Middle frontal gyrus (tissue), 1 donor: ENCODE data around the gene RBM15B.
A peak's percentile ranks its signal among the peaks of the same experiment; 100 is the strongest.

Source experiments
- DNase-seq: peaks from one replicate; pipeline ENCODE4 v3.0.0-alpha.2; 2015; ENCODE audit warnings: low spot score; ENCODE audit errors: extremely low spot score

Gene RBM15B

DNA sequence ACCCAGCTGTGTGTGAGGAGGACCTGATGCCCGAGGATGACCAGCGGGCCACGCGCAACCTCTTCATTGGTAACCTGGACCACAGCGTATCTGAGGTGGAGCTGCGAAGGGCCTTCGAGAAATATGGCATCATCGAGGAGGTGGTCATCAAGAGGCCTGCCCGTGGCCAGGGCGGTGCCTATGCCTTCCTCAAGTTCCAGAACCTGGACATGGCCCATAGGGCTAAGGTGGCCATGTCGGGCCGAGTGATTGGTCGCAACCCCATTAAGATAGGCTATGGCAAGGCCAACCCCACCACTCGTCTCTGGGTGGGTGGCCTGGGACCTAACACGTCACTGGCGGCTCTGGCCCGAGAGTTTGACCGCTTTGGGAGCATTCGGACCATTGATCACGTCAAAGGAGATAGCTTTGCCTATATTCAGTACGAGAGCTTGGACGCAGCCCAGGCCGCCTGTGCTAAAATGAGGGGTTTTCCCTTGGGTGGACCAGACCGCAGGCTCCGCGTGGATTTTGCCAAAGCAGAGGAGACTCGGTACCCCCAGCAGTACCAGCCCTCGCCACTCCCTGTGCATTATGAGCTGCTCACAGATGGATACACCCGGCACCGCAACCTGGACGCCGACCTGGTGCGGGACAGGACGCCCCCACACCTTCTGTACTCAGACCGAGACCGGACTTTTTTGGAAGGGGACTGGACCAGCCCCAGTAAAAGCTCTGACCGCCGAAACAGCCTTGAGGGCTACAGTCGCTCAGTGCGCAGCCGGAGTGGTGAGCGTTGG lies 1.5 kb downstream of the RBM15B start:
- DNase-seq = no peak

- DNase-seq = no peak
These were observed 2.0 kb downstream of the RBM15B start for GRCh38 chr3:51393134-51393495.

DNA sequence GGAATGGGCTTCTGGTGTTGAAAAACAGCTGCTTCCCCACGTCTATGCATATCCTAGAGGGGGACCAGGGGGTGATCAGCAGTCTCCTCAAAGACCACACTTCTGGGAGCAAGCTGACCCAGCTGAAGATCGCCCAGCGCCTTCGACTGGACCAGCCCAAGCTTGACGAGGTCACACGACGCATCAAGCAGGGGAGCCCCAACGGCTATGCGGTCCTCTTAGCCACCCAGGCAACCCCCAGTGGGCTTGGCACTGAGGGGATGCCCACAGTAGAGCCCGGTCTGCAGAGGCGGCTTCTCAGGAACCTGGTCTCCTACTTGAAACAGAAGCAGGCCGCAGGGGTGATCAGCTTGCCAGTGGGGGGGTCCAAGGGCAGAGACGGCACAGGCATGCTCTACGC lies 2.5 kb downstream of the RBM15B start:
- no peak for DNase-seq

- no peak for DNase-seq
These were observed 3.5 kb downstream of the RBM15B start for GRCh38 chr3:51394541-51394940.

- DNase-seq = no peak
These were observed 4.6 kb downstream of the RBM15B start for GRCh38 chr3:51395493-51396213.

DNA sequence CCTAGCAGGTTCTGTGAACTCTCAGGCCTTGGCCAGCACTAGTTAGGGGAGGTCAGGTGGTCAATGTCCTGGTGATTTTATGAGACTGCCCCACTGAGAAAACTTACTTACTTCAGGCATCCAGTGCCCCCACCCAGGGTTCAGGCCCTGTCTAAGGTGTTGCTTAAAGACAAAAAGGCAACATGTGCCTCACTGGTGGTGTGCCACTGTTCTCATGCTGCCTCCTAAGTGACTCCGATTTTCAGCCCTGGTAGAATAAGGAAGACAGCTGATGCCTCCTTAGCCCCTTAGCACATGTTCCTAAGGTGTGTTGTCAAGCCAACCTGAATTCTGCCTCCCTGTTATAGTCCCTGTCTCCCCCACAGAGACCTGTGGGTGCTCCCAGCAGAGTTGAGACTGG lies 5.3 kb downstream of the RBM15B start:
- DNase-seq = no peak

DNA sequence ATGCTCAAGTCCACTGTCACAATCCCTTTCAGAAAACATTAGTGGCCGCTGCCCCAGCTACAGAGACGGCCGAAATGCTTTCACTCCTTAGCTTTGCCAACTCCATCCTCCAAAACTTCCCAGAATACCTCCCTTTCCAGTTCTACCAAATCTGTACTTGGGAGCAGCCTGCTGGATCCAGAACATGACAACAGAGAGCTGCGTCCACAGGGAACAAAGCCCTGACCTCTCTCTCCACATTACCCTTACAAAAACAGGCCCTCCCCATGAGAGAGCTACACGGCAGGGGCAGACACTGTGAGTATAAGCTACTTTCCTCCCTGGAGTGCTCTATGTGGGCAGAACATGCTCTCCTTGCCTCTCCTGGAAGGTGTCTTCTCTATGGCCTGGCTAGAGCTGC lies 6.3 kb downstream of the RBM15B start:
- DNase-seq = no peak

- DNase-seq = no peak
These were observed 7.7 kb downstream of the RBM15B start for GRCh38 chr3:51398595-51399310.

DNA sequence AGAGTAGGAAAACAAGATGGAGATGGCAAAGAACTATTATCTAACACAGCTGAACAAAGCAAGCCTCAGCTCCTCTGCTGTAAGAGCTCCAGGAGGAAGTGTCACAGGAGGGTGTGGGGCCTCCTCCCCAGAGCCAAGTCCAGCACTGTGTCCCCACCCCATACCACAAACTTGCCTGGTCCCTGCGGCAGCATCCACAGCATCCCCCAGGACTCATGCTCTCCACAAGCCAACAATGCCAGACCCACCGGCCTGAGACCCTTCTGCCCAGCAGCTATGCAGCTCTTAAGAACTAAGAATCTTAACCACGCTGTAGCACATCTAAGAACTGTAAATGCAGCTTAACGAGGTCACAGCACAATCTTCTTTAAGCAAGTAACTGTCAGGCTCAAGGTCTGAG lies 9.1 kb downstream of the RBM15B start:
- DNase-seq = no peak

DNA sequence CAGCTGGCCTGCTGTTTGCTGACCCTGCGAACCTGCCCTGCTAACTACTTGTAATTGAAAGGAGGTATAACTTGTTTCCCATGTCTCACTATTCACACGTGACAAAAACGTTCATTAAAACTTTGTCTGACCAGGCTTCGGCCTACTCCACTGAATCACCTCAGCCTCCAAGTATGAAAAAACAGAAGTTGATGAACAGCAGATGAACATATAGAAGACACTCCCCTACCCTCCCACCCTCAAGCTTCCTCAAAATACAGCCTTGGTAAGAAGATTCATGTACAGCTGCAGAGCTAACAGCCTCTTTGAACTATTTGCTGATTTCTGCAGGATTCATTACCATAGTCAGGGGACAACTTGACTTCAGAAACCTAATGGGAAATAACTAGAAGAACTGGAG lies 10.7 kb downstream of the RBM15B start:
- no peak for DNase-seq

DNA sequence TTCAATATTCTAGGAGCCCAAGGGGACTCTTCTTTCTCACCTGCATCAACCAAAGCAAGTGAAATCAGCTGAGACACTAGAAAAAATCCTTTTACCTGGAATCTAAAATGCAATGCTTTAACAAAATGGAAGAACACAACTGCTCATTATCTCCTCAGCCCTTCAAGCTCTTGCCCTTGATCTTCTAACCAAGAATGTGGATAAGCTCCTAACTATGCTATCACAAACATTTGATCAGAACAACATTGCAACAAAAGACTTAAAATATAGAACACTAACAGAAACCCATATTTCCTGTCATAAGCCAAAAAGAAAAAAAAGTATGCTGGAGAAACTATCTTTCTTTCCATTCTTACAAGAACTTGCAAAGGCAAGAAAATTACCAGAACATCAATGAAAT lies 12.6 kb downstream of the RBM15B start:
- DNase-seq = no peak

- no peak for DNase-seq
These were observed 16.9 kb downstream of the RBM15B start for GRCh38 chr3:51408021-51408420.

DNA sequence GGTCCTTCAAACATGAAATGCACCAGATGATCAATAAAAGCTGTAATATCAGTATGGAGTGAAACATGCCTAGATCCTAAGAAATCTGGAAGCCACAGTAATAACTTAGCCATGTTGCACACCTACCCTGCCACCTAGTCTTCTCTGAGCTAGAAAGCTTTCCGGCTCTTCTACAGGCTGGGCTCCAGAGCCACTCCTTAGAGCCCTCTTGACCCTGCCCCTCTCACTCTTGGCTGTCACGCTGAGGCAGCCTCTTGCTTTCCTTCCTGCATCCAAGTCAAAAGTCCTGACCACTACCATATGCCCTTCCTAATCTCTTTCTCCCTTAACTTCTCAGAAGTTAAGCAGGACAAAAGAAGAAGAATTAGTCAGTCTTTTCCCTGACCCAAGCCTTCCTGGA lies 17.7 kb downstream of the RBM15B start:
- no peak for DNase-seq

GRCh38 chr3:51422211-51422610 lies 31.1 kb downstream of the RBM15B start:
- DNase-seq = no peak

GRCh38 chr3:51426921-51427320 lies 35.8 kb downstream of the RBM15B start:
- DNase-seq = no peak

GRCh38 chr3:51429138-51429537 lies 38.1 kb downstream of the RBM15B start:
- no peak for DNase-seq

DNA sequence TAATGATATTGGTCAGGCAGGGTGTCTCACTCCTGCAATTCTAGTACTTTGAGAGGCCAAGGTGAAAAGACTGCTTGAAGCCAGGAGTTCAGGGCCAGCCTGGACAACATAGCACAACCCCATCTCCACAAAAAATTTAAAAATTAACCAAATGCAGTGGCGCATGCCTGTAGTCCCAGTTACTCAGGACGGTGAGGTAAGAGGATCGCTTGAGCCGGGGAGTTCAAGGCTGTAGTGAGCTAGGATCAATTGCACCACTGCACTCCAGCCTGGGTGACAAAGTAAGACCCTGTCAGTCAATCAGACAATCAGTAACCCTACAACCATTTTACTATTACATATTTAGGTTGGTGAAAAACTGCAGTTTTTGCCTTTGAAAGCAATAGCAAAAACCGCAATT lies 43.0 kb downstream of the RBM15B start:
- DNase-seq = no peak

DNA sequence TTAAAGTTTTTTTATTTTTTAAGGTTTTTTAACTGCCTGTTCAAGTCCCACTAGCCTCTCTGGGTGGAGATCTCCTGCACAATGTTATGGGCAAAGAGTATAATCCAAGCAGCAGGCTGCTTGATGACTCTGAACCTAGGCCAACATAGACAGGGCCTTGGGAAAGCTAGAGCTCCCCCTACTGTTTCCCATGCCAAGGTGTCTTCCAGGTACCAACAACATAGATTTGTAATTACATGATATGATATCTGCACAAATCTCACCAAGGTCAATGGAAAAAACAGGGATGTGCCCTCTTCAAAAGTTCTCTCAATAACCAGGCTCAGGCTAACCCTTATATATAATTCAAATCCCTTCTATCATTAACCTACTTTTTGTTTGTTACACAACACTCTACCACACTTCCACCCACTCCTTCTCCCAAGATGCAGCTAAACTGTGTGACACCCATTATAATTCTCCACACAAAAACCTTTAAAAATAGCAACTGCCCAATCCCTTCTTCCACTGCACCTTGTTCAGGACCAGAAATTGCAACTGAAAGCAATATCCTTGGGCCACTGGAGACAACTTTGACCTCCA lies 43.8 kb downstream of the RBM15B start:
- peak; percentile 28 for DNase-seq

- no peak for DNase-seq
These were observed 46.0 kb downstream of the RBM15B start for GRCh38 chr3:51436998-51437639.

GRCh38 chr3:51441282-51442030 lies 50.4 kb downstream of the RBM15B start:
- no peak for DNase-seq
